C4-2B (cell line): ENCODE measurements around the gene BMAL2.

Experiments used
- ZFX ChIP-seq: fragments of 450-650 bp; IDR thresholded peaks from 2 replicates; pipeline ENCODE4 v1.6.1; 2017
- TF ChIP-seq, protein P1 (sequence below): fragments of 450-650 bp; conservative IDR thresholded peaks from 2 replicates; pipeline ENCODE4 v1.5.1; 2017; ENCODE audit warnings: mild to moderate bottlenecking

DNA sequence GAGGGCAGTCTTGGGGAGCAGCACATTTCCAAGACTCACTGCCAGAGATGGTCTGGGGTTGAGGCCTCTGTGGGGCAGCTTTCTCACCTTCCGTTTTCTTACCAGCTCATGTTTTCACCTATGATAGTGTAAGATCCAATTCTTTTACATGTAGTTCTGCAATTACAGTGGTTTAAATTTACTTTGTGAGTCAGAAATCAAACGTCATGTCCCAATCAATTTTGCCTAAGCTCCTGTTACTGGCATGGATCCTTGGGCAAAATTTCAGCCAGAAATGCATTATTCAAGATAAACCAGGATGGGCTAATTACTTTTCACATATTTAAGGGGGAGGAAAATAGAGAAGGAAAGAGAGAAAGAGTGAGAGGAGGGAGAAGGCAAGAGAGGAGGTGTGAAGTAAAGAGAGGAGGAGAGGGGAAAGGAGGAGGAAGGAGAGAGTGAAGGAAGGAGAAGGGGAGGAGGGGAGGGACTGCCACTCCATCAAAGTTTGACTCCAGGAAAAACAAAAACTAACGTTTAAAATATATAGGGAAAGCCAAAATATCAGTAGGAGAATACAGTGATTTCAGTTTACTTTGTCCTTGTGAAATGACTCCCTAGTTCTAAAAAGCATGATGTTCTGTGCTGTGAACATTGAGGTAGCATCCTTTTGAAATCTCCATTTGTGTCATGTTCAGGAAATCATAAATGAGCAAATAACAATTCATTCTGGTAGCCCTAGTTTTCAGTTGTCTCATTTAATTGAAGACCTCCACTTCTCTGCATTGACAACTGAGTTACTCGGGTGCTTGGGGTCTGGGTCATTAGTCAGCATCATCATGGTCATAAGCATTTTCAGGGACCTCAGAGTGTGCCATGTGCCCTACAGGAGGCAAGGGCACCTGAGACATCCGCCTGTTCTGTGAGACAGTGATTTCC lies 3.0 kb downstream of the BMAL2 start:
- TF ChIP-seq, protein P1, sequence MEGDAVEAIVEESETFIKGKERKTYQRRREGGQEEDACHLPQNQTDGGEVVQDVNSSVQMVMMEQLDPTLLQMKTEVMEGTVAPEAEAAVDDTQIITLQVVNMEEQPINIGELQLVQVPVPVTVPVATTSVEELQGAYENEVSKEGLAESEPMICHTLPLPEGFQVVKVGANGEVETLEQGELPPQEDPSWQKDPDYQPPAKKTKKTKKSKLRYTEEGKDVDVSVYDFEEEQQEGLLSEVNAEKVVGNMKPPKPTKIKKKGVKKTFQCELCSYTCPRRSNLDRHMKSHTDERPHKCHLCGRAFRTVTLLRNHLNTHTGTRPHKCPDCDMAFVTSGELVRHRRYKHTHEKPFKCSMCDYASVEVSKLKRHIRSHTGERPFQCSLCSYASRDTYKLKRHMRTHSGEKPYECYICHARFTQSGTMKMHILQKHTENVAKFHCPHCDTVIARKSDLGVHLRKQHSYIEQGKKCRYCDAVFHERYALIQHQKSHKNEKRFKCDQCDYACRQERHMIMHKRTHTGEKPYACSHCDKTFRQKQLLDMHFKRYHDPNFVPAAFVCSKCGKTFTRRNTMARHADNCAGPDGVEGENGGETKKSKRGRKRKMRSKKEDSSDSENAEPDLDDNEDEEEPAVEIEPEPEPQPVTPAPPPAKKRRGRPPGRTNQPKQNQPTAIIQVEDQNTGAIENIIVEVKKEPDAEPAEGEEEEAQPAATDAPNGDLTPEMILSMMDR = no peak
- no peak for TF ChIP-seq ZFX
